HCT116 (cell line): ENCODE measurements around the gene MED10.

Experiments
- ATF3 ChIP-seq: IDR thresholded peaks from 2 replicates; pipeline ENCODE4 v1.6.1; 2012
- CEBPB ChIP-seq: IDR thresholded peaks from 2 replicates; pipeline ENCODE4 v1.6.1; 2012; ENCODE audit warnings: low read depth
- CTCF ChIP-seq, 3 experiments: fragments of 200-600 bp in 1 of 3; sonication (generic) in 1 of 3; IDR thresholded peaks in 2 of 3; conservative IDR thresholded peaks in 1 of 3; 2 replicates each; pipeline ENCODE4 v1.5.1; 2012 to 2017; ENCODE audit warnings: low read depth in 2 of 3, low read length in 2 of 3, antibody characterized with exemption in 1 of 3, borderline replicate concordance in 1 of 3, control low read depth in 1 of 3, mild to moderate bottlenecking in 1 of 3, mixed read lengths in 1 of 3, mixed run types in 1 of 3, moderate library complexity in 1 of 3; ENCODE audit not compliant: insufficient read depth in 1 of 3
- EZH2 ChIP-seq: fragments of 200-600 bp; sonication (generic); IDR thresholded peaks from 2 replicates; pipeline ENCODE4 v1.6.1; 2017; ENCODE audit warnings: antibody characterized with exemption, mixed run types
- EZH2phosphoT487 ChIP-seq: fragments of 200-600 bp; IDR thresholded peaks from 2 replicates; pipeline ENCODE4 v1.6.1; 2018; ENCODE audit warnings: antibody characterized with exemption, borderline replicate concordance
- JUND ChIP-seq: IDR thresholded peaks from 2 replicates; pipeline ENCODE4 v1.6.1; 2012
- MAX ChIP-seq: IDR thresholded peaks from 2 replicates; pipeline ENCODE4 v1.6.1; 2012
- POLR2A ChIP-seq: IDR thresholded peaks from 2 replicates; pipeline ENCODE4 v1.7.0; 2011; ENCODE audit warnings: borderline replicate concordance; ENCODE audit not compliant: insufficient read depth, insufficient read length; ENCODE audit errors: extremely low read depth
- POLR2AphosphoS5 ChIP-seq: IDR thresholded peaks from 2 replicates; pipeline ENCODE4 v1.6.1; 2011; ENCODE audit warnings: mild to moderate bottlenecking, low read depth, low read length, moderate library complexity
- RAD21 ChIP-seq: IDR thresholded peaks from 2 replicates; pipeline ENCODE4 v1.6.1; 2012; ENCODE audit warnings: low read depth, mild to moderate bottlenecking
- SP1 ChIP-seq: IDR thresholded peaks from 2 replicates; pipeline ENCODE4 v1.6.1; 2012; ENCODE audit warnings: low read depth
- YY1 ChIP-seq: IDR thresholded peaks from 2 replicates; pipeline ENCODE4 v1.6.1; 2011; ENCODE audit warnings: low read length, low read depth, moderate library complexity, mild to moderate bottlenecking; ENCODE audit not compliant: insufficient replicate concordance; ENCODE audit errors: extremely low read depth
- ZBTB33 ChIP-seq: IDR thresholded peaks from 2 replicates; pipeline ENCODE4 v1.6.1; 2011; ENCODE audit warnings: mild to moderate bottlenecking, low read length, moderate library complexity; ENCODE audit not compliant: insufficient replicate concordance; ENCODE audit errors: extremely low read depth
- ZNF274 ChIP-seq: fragments of 200-500 bp; sonication (Bioruptor generic); IDR thresholded peaks from 2 replicates; pipeline ENCODE4 v1.6.1; 2014; ENCODE audit warnings: mild to moderate bottlenecking, low read depth, low read length, inconsistent platforms

GRCh38 chr5:6349387-6349786, 29.0 kb downstream of the MED10 start:
- TF ChIP-seq POLR2A, result no peak
- no peak for TF ChIP-seq POLR2AphosphoS5
- TF ChIP-seq EZH2, result no peak
- no peak for TF ChIP-seq EZH2phosphoT487
- TF ChIP-seq CEBPB, result no peak
- no peak for TF ChIP-seq MAX
- no peak for TF ChIP-seq CTCF (IDR thresholded peaks at IDR 0.05 in 2 of 3, conservative IDR thresholded peaks at IDR 0.05 in 1 of 3; ENCODE audit: borderline replicate concordance in 1 of 3, insufficient read depth in 1 of 3, low read depth in 2 of 3, low read length in 2 of 3)
- TF ChIP-seq ZNF274, result no peak
- no peak for TF ChIP-seq ZBTB33
- no peak for TF ChIP-seq SP1
- no peak for TF ChIP-seq RAD21
- TF ChIP-seq JUND, result no peak
- no peak for TF ChIP-seq YY1
- TF ChIP-seq ATF3, result no peak
